GM19463 (cell line): ENCODE measurements around the gene NKIRAS1.
"Not testable (repeated sequence)": the region's sequence is repeated elsewhere in the genome, so short reads cannot be mapped to it uniquely, and the experiment has no call there.

ENCODE experiments used
- ATAC-seq: cut with Tn5 transposase; IDR thresholded peaks from one replicate; pipeline ENCODE4 v1.9.1; 2021; ENCODE audit warnings: mild to moderate bottlenecking, moderate library complexity; ENCODE audit not compliant: unreplicated experiment

The NKIRAS1 gene

DNA sequence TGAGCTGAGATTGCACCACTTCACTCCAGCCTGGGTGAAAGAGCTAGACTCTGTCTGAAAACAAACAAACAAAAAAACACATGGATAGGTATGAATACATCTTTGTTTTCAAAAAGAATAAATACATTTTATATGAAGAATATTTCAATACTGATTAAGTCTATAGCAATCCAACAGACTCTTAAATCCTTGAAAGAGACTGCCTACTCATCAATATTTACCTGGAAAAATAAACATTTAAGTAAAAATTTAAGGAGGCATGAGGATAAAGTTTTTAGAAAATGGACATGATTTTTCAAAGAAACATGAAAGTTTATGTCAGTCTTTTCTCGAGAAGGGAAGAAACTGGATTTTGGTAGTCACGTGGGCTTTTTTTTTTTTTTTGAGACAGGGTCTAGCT, 5.4 kb downstream of the NKIRAS1 start:
- ATAC-seq, result no peak

DNA sequence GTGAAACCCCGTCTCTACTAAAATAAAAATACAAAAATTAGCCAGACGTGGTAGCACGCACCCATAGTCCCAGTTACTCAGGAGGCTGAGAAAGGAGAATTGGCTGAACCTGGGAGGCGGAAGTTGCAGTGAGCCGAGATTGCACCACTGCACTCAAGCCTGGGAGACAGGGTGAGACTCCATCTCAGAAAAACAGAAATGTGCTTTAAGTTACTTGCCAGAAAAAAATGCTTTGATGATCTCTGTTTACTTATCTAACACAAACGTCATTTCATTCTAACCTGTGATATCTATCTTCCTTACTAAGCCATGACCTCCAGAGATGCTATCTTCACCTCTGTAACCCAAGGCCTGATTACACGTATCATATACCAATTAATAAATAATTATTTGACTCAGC, 7.4 kb downstream of the NKIRAS1 start:
- ATAC-seq, result no peak

DNA sequence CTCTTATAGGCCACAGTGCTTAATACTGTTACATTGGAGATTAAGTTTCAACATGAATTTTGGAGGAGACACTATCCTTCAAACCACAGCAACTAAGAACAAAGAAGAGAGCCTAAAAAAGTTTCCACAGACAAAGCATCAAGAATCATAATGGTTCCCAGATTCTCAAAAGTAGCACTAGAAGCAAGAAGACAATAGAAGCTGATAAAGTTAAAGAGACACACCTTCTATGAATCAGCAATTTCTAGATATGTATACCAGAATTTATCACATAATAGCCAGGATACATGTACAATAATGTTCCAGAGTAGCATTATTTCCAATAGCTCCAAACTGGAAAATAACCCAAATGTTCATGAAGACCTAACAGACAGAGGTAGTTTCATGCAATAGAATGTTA, 12.2 kb downstream of the NKIRAS1 start:
- ATAC-seq, result no peak

DNA sequence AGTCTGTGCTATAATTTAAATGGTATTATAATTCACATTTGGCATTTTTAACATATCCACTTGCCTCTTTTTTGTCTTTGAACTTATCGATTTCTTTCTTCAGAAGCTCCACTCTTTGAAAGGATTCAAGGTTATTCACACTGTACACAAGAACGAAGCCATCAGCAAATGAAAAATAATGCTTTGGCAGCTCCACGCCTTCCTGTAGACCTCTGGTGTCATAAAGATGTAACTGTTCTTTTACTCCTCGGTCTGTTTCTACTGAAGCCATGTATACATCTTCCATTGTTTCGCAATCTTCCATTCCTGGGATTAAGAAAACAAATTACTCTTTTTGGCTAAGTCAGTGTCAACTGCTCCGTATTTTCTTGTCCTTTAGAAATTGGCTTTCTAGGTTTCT, 16.0 kb downstream of the NKIRAS1 start:
- no peak for ATAC-seq

DNA sequence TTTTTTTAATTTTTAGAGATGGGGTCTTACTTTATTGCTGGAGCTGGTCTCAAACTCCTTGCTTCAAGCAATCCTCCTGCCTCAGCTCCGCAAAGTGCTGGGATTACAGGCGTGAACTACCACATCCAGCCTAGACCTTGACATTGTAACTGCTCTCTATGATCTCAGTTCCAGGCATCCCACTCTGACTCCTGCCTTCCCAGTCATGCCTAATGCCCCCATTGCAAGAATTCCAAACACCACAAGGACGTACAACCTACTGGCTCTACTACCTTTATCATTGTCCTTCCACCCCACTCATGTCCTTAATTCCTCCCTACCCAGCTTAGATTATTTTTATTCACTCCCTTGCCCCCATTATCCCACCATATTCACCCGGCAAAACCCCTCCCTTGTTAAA, 21.6 kb downstream of the NKIRAS1 start:
- ATAC-seq, result no peak

DNA sequence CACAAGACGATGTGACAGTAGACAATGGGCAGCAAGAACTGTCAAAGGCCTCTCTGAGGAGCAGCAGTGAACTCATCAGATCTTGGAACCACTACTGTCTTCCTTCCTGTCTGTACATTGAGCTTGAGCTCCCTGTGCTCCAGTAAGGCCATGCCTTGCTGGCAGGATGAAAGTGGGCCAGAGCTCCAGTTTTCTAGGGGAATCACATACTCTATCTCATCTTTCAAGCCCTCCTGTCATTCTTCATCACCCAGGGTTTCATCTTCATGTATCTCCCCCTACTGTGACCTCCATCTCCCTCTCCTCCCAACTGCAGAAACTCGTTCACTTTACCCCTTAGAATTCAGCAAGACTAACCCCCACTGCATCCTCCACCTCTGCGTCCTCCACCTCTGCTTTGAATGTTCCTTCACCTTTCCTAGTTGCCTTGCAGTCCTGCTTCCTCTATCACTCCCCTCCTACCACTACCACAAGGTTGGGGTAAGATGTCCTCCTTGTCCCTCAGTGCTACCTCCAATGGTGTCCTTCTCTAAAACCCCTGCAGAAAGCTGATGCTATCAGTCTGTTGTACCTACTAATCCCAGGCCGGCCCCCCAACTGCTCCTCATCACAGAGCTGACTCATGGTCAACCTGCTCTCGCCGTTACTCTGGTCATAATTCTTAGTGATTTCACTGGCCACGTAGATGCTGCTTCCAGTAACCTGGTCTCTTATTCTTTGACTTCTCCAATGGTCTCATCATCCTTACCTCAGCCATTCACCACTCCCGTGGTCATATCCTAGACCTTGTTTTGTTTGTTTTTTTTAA, 22.3 kb downstream of the NKIRAS1 start:
- ATAC-seq, result no peak

DNA sequence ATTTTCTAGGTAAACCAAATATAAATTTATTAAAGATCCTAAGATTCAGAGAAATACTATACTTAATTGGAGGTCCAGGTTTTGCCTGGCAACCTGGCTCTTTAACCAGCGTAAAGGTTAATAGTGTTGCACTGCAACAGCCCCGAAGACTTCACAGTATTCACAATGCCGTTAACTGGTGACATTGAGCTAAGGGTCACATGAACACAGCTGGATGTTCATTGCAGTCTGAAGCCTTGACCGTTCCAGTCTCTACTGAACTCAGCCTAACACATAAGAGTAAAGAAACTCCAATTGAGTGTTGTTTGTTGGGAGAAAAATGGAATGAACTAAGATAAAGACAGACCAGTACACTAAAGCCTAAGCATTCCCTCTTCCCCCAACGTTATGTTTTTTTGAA, 26.8 kb downstream of the NKIRAS1 start:
- no peak for ATAC-seq

DNA sequence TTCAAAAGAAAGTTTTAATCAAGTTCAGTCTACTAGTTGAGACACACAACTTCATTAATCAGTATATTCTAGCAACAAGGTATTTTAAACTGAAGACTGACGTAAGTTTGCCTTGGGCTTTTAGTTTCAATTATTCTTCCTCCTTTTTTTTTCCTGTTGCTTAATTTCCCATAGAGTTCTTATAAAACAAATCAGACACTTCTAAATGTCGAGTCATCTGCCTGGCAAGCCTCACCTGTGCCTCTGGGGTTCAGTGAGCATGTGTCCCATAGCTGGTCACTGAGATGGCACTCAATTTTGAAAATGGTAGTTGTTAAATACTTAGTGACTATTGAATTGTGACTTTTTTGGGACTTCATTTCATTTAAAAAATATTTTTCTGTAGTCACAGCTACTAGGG, 27.4 kb downstream of the NKIRAS1 start:
- ATAC-seq, result no peak

DNA sequence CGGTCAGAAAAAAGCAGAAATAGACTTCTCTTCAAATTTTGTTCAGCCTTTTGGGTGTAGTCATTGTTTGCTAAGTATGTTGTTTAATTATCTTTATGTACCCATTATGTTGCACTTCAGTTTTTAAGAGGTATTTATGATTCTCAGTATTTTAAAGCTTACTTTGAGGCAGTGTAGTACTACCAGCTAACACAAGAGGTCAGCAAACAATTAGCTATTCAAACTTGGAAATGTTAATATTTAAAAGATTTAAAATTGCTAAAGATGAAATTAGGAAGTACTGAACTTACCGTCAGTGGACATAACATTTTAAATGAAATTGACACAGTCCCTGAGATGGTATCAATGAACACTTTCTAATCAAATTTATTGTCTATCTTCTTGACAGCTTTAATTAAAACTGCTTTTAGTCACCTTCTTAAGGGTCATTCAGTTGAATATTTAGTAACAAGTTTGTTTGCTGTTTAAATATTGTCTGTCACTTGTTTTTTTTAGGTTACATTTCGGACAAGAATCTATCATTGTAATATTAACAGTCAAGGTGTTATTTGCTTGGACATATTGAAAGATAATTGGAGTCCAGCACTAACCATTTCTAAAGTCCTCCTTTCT, 28.1 kb downstream of the NKIRAS1 start:
- ATAC-seq, result no peak

DNA sequence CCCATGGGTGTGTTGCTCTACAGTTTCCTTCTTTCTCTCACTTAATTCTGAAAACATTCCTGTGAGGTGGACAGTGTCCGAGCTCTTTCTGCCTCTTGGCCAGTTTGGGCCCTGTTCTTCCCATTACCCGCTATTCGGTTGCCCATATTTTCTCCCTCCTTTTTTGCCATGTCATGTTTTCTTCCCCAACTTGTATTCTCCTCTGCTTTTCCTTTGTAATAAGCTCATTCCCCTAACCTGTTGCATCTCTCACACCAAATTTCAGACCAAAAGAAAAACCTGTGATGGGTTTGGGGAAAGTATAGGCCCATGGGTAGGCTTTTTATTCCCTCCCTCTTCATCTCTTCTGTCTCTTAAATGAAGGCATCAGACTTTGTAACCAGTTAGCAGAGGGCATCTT, 30.5 kb downstream of the NKIRAS1 start:
- ATAC-seq, result no peak

DNA sequence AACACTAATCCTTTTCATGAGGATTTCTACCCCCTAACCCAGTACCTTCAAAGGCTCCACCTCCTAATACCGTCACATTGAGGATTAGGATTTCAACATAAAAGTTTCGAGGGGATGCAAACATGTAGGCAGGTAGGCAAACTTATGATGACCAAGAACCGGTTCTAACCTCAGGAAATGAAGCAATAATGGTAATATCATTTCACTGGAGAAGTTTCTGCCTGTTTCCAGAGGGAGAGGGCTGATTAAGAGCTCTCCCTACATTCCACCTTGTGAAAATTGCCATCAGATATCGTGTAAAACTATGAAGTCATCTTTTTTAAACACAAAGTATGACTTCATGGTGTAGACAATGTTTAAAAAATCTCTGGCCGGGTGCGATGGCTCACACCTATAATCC, 31.6 kb downstream of the NKIRAS1 start:
- ATAC-seq, result no peak

DNA sequence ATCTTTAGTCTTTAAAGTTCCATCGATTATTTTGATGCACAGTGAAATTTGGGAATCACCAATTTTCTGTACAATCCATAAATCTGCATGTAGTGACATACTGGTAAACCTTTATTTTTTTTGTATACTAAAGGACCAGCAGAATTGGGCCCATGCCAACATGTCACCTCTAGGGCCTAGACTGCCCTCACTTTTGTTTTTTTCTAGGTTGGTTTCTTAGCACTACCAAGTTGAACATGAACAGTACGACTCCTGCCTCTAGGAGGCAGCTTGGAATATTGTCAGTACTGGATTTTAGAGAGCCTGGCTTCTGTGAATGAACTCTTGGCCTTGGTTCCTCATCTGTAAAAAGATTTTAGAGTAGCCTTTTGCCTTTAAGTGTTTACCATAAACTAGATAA, 32.3 kb downstream of the NKIRAS1 start:
- no peak for ATAC-seq

DNA sequence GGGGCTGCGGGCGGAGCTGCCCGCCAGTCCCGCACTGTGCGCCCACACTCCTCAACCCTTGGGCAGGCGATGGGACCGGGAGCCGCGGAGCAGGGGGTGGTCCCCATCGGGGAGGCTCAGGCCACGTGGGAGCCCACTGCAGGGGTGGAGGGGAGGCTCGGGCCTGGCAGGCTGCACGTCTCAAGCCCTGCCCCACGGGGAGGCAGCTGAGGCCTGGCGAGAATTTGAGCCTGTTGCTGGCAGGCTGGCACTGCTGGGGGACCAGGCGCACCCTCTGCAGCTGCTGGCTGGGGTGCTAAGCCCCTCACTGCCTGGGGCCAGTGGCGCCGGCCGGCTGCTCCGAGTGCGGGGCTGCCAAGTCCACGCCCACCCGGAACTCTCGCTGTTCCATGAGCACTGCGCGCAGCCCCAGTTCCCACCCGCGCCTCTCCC, 34.3 kb downstream of the NKIRAS1 start:
- ATAC-seq, result no peak

DNA sequence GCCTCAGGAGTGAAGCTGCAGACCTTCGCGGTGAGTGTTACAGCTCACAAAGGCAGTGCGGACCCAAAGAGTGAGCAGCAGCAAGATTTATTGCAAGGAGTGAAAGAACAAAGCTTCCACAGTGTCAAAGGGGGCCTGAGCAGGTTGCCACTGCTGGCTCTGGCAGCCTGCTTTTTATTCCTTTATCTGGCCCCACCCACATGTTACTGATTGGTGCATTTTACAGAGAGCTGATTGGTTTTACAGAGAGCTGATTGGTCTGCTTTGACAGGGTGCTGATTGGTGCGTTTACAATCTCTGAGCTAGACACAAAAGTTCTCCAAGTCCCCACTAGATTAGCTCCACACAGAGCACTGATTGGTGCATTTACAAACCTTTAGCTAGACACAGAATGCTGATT, 34.8 kb downstream of the NKIRAS1 start:
- not testable (repeated sequence) for ATAC-seq

DNA sequence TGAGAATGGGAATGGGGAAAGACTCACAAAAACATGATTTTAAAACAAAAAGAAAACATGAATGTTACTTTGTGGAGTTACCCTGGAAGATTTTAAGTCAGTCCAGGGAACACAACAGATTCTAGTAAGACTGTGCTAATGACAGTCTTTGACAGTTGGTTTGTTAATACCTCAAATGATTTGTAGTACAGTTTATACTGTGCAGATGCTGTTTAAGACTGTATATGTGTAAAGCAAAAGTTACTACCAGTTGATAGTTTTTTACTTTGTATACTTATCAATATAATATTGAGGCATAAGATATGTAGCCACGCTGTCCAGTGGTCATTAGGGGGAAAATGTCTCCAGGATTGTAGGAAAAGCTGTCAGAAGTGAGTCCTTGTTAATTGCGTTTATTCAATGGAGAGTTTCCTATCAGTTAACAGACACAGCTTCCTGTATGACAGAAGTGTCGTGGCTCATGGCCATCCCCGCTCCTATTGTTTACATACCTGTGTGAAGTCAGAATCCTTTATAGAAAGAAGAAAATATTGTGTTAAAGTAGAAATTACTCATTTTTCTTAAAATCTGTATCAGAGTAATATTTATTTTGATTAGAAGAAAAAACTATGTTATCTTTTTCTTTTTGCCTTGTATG, 36.0 kb downstream of the NKIRAS1 start:
- ATAC-seq, result no peak

DNA sequence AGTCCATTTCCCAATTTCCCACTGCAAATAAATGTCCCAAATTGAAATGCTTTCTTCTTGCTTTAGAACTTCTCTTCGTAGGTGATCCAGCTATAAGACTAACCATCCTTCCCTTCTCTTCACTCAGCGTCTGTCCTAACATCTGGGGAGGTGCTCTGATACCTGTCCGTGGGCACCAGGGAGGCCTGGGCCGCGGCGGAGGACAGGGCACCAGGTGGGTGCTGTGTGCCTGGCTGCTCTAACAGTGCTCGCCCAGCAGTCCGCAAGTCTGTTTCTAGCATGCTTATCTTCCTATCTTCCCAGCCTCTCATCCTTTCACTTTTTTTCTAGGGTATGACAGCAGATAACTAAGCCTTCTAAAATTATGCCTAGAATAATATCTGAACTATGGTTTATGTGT, 37.3 kb downstream of the NKIRAS1 start:
- ATAC-seq, result no peak

DNA sequence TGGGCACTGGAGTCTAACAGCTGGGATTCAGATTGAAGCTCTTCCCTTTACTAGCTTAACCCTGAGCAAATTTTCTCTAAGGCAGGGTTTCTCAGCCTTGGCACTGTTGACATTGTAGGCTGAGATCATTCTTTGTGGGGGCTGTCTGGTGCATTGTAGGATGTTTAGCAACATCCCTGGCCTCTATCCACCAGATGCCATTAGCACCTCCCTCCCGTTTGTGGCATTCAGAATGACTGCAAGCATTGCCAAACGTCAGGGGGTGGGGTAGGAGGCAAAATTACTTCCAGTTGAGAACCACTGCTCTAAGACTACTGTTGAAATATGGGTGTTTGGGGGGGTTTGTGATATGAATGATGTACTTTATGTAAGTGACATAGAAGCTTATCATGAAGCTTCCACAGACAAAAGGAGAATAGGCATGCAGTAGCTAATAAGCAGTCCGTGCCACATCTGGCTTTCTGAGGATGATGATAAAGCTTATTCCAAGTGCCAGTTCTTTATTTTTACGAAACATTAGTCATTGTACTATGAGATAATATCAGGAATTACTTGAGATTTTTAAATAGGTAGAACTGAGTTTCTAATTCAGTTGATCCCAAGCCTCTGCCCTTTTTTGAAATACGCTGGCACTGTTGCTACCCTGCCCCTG, 39.3 kb downstream of the NKIRAS1 start:
- no peak for ATAC-seq

DNA sequence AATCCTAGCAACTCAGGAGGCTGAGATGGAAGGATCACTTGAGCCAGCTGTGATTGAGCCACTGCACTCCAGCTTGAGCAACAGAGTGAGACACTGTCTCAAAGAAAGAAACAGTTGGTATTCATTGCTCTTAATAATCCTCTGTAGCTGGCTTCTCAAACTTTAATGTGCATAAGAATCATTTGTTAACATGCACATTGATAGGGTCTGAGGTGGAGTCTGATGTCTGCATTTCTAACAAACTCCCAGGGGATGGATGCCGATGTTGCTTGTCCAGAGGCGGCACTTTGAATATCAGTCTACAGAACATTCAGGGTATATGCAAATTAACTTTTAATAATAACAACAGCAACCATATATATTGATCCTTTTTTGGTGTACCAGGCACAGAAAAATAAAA, 39.9 kb downstream of the NKIRAS1 start:
- ATAC-seq, result no peak

DNA sequence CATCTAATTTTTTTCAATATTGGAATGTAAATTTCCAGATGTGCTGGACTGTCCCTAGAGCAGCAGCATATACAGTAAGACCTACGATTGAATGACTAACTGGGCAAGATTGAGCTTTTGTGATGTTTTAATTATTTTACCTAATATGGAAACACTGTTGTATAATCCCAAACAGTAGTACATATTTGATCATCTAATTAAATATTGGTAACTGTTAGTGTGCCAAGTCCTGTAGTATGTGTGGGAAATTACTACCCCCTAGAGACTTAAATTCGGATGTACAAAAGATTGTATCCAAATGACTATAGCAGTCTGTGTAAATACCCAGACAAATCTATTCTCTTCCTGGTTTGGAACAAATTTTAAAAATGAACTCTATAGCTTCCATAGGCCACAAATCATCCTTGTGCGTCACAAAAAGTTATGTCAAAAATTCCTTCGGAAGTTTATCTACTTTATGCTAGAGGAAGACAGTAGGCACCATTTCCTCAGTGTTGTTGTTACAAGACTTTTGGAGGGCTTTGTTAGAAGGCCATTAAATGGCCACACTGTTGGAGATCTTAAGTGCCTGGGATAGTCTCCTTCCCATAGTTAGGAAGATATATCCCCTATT, 41.6 kb downstream of the NKIRAS1 start:
- ATAC-seq, result no peak

DNA sequence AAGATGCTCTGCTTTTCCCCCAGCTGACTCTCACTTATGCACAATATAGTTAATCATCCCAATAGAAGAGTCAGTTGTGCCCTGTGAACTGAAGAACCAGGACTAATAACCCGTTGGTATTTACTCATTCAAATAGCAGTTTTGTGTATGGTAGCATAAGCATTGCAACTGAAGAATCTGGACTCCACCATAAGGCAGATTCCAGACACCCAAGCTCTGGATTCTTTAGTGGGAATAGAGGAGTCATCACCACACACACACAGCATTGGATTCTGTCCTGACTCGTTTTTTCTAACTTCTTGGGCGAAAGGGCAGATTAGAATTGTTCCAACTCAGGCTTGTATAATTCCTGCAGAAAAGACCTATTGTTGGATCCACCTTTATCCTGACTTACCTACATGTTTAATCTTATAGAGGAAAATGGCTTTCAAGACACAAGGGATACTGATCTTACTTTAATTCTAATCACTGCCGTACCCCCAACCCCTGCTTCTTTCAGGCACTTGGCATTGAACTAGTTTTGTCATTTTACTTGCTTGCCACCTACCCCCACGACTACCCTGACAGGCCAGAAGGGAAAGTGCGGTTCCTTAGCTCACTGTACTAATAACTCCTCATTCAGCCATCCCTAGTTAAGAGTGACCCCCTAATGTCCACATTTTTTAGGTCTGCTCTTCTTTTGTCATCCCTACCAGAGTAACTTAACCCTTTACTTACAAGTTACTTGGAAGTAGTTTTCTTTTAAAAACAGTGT, 42.3 kb downstream of the NKIRAS1 start:
- no peak for ATAC-seq

DNA sequence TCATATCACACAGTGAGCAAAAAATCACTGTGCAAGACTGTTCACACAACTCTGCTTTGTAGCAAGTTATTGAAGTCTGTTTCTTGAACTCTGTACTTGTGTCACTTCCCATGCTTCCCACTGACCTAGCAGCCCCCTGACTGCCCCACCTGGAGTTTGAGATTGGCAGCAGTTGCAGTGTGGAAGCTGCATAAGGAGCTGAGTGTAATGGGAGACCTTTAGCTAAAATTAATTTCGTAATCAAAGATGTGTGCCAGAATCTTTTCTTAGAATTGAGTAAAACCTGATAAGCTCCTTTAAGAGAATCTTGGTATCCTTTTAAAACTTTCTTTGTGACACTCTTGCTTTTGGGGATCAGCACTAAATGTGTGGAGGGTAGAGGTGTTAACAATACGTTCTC, 42.8 kb downstream of the NKIRAS1 start:
- ATAC-seq, result no peak
